Endothelial cell of umbilical vein (primary cell): ENCODE measurements around the gene KCTD20.

Source experiments
- EZH2 ChIP-seq: IDR thresholded peaks from 2 replicates; pipeline ENCODE4 v1.6.1; 2012; ENCODE audit warnings: borderline replicate concordance, low read depth, mild to moderate bottlenecking, moderate library complexity, low read length, inconsistent platforms; ENCODE audit not compliant: severe bottlenecking
- GATA2 ChIP-seq: IDR thresholded peaks from 2 replicates; pipeline ENCODE4 v1.7.0; 2011; ENCODE audit warnings: low read depth, mild to moderate bottlenecking, moderate library complexity, mixed read lengths, low read length; ENCODE audit not compliant: insufficient read length, insufficient read depth
- JUN ChIP-seq: IDR thresholded peaks from 2 replicates; pipeline ENCODE4 v1.6.1; 2011; ENCODE audit warnings: borderline replicate concordance, low read depth; ENCODE audit not compliant: insufficient read length, insufficient read depth
- POLR2A ChIP-seq: IDR thresholded peaks from 2 replicates; pipeline ENCODE4 v1.6.1; 2012; ENCODE audit warnings: low read depth, mild to moderate bottlenecking, control low read depth, low read length
- POLR2AphosphoS5 ChIP-seq: IDR thresholded peaks from 2 replicates; pipeline ENCODE4 v1.6.1; 2012; ENCODE audit warnings: low read depth, mild to moderate bottlenecking, control low read depth, low read length, moderate library complexity; ENCODE audit not compliant: insufficient read depth
- TF ChIP-seq, protein P1 (sequence below), 2 donors: IDR thresholded peaks; 1 replicate in 1 of 2; 2 replicates in 1 of 2; pipeline ENCODE4 v1.5.1; 2011; ENCODE audit warnings: low read length in 2 of 2, mild to moderate bottlenecking in 2 of 2, moderate library complexity in 2 of 2, control low read depth in 1 of 2, inconsistent platforms in 1 of 2, low read depth in 1 of 2; ENCODE audit not compliant: insufficient read depth in 1 of 2; ENCODE audit errors: extremely low read depth in 1 of 2
- TF ChIP-seq, protein P2 (sequence below): IDR thresholded peaks from 2 replicates; pipeline ENCODE4 v1.6.1; 2011; ENCODE audit not compliant: insufficient read depth, insufficient read length

DNA sequence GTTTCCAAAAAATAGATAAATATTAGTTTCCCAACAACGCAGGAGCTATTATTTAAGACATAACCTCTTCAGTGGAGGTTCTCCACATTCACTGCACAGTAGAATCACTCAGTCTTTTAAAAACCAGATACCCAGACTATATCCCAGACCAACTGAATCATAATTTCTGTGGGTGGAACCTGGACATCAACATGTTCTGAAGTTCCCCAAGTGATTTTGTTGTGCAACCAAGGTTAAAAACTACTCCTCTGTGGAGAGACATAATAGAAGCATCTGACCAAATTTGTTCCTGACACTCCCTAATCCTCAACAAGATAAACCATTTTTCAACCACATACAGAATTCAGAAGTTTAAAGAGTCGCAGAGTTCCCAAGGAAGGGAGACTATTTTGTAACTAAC is 62.2 kb downstream of the KCTD20 start:
- TF ChIP-seq, protein P1, sequence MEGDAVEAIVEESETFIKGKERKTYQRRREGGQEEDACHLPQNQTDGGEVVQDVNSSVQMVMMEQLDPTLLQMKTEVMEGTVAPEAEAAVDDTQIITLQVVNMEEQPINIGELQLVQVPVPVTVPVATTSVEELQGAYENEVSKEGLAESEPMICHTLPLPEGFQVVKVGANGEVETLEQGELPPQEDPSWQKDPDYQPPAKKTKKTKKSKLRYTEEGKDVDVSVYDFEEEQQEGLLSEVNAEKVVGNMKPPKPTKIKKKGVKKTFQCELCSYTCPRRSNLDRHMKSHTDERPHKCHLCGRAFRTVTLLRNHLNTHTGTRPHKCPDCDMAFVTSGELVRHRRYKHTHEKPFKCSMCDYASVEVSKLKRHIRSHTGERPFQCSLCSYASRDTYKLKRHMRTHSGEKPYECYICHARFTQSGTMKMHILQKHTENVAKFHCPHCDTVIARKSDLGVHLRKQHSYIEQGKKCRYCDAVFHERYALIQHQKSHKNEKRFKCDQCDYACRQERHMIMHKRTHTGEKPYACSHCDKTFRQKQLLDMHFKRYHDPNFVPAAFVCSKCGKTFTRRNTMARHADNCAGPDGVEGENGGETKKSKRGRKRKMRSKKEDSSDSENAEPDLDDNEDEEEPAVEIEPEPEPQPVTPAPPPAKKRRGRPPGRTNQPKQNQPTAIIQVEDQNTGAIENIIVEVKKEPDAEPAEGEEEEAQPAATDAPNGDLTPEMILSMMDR (IDR thresholded peaks at IDR 0.05; ENCODE audit: extremely low read depth in 1 of 2, insufficient read depth in 1 of 2, low read depth in 1 of 2, low read length in 2 of 2) = no peak
- no peak for TF ChIP-seq EZH2
- TF ChIP-seq, protein P2, sequence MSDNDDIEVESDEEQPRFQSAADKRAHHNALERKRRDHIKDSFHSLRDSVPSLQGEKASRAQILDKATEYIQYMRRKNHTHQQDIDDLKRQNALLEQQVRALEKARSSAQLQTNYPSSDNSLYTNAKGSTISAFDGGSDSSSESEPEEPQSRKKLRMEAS = no peak
- no peak for TF ChIP-seq POLR2A
- TF ChIP-seq GATA2 = no peak
- TF ChIP-seq POLR2AphosphoS5 = no peak
- TF ChIP-seq JUN = no peak
